NCI-H226 (cell line): Measurements from ENCODE around the gene TDG.
"Not testable (repeated sequence)": the region's sequence is repeated elsewhere in the genome, so short reads cannot be mapped to it uniquely, and the experiment has no call there.

Experiments
- DNase-seq: peaks from one replicate; pipeline ENCODE4 v3.0.0-alpha.2; 2015

Gene TDG

DNA sequence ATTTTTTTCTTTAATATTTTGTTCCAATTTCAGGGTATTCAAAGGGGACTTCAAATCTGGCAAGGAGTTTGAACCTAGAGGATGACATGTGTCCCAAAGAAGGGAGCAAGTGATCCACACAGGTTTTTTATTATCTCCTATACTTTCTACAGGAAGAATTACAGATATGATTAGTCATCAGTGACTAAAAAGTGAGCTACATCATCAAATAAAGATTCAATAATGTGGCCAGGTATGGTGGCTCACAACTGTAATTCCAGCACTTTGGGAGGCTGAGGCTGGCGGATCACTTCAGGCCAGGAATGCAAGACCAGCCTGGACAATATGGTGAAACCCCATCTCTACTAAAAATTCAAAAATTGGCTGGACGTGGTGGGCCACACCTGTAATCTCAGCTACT lies 60.1 kb downstream of the TDG start:
- no peak for DNase-seq

- no peak for DNase-seq
These were observed 61.3 kb downstream of the TDG start for GRCh38 chr12:104026841-104027599.

DNA sequence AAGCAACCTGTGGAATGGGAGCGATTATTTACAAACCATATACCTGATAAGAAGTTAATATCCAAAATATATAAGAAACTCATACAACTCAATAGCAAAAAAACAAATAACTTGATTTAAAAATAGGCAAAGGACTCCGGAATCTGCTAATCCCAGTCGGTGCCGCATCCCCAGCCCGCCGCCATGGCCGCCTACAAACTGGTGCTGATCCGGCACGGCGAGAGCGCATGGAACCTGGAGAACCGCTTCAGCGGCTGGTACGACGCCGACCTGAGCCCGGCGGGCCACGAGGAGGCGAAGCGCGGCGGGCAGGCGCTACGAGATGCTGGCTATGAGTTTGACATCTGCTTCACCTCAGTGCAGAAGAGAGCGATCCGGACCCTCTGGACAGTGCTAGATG lies 64.9 kb downstream of the TDG start:
- not testable (repeated sequence) for DNase-seq

DNA sequence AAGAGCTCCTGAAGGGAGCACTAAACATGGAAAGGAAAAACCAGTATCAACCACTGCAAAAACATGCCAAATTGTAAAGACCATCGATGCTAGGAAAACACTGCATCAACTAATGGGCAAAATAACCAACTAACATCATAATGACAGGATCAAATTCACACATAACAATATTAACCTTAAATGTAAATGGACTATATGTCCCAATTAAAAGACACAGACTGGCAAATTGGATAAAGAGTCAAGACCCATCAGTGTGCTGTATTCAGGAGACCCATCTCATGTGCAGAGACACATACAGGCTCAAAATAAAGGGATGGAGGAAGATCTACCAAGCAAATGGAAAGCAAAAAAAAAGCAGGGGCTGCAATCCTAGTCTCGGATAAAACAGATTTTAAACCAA lies 70.5 kb downstream of the TDG start:
- DNase-seq: not testable (repeated sequence)
